Measurements from ENCODE around the gene CHST12.
A peak's percentile ranks its signal among the peaks of the same experiment; 100 is the strongest.
"Not testable (repeated sequence)": the region's sequence is repeated elsewhere in the genome, so short reads cannot be mapped to it uniquely, and the experiment has no call there.

Gene CHST12

GRCh38 chr7:2377492-2377891 is 25.9 kb upstream of the CHST12 start:
- not testable (repeated sequence) for H3K4me3 ChIP-seq (ENCODE audit: low read depth, low read length)

DNA sequence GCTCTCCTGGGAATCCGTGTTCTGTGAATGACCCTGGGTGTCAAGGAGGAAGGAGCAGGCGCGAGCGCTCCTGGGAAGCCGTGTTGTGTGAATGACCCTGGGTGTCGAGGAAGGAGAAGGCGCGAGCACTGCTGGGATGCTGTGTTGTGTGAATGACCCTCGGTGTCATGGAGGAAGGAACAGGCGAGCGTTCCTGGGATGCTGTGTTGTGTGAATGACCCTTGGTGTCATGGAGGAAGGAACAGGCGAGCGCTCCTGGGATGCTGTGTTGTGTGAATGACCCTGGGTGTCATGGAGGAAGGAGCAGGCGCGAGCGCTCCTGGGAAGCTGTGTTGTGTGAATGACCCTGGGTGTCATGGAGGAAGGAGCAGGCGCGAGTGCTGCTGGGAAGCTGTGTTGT is 25.3 kb upstream of the CHST12 start:
- H3K4me3 ChIP-seq (ENCODE audit: low read depth, low read length), result not testable (repeated sequence)

- no peak overlapping the region for H3K4me3 ChIP-seq (ENCODE audit: low read depth, low read length)
Observed at GRCh38 chr7:2379161-2379560, 24.2 kb upstream of the CHST12 start.

- H3K4me3 ChIP-seq (ENCODE audit: low read depth, low read length), result no peak overlapping the region
Observed at GRCh38 chr7:2379821-2380450, 23.5 kb upstream of the CHST12 start.

GRCh38 chr7:2380461-2380860 is 22.9 kb upstream of the CHST12 start:
- no peak overlapping the region for H3K4me3 ChIP-seq (ENCODE audit: low read depth, low read length)

DNA sequence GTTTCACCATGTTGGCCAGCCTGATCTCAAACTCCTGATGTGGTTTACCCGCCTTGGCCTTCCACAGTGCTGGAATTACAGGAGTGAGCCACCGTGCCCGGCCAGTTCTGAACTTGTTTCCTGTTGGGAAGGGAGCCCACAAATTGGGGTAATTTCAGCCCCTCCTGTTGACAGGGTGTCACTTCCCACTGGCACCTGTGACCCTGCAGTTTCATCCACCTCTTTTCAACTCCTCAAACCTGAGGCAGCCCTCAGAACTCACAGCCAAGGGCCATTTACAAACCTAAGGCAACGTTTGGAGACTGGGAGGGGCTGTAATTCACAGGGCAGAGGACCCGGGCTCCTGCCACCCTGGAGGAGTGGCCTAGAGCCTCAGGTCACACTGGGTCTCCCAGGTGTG is 22.2 kb upstream of the CHST12 start:
- H3K4me3 ChIP-seq (ENCODE audit: low read depth, low read length), result no peak overlapping the region

DNA sequence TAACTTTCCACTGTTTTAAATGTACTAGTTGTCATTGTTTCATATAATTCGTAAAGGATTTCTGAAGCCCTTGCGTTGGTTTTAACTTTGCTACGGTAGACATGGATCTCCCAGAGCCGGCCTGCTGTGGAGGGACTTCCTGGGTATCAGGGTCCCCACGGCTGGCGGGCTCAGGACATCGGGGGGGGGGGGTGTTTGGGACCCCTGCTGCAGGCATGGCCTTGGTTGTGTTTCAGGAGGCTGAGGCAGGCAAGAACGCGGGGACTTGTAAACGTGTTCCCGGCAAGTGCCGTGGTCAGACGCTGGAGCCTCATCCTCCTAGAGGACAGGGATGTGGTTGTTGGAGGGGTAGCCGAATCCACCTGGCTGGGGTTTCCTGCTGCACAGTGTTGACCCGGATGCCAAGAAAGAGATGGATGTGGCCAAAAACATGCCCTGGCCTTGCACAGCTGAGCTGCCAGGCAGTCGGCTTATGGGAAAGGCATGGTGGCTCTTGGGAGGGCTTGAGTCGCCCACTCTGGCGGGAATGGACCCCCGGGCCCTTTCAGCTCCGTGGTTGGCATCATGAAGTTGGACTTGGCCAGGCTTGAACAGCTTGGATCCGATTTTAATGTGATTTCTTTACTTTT is 21.4 kb upstream of the CHST12 start:
- H3K4me3 ChIP-seq (ENCODE audit: low read depth, low read length), result no peak overlapping the region

- no peak overlapping the region for H3K4me3 ChIP-seq (ENCODE audit: low read depth, low read length)
Observed at GRCh38 chr7:2383543-2384274, 19.7 kb upstream of the CHST12 start.

GRCh38 chr7:2384354-2385243 is 18.8 kb upstream of the CHST12 start:
- no peak overlapping the region for H3K4me3 ChIP-seq (ENCODE audit: low read depth, low read length)

DNA sequence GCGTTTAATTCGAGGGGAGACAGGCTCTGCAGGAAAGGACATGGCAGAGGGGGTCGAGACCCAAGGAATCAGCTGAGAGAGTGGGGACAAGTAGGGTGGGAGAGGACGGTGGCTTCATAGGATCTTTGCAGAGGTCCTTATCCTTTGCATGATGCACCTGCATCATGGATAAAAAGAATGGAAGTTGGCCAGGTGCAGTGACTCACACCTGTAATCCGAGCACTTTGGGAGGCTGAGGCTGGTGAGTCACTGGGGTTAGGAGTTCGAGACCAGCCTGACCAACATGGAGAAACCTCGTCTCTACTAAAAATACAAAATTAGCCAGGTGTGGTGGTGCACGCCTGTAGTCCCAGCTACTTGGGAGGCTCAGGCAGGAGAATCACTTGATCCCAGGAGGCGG is 17.3 kb upstream of the CHST12 start:
- not testable (repeated sequence) for H3K4me3 ChIP-seq (ENCODE audit: low read depth, low read length)

GRCh38 chr7:2386964-2387669 is 16.3 kb upstream of the CHST12 start:
- H3K4me3 ChIP-seq (ENCODE audit: low read depth, low read length), result no peak overlapping the region

DNA sequence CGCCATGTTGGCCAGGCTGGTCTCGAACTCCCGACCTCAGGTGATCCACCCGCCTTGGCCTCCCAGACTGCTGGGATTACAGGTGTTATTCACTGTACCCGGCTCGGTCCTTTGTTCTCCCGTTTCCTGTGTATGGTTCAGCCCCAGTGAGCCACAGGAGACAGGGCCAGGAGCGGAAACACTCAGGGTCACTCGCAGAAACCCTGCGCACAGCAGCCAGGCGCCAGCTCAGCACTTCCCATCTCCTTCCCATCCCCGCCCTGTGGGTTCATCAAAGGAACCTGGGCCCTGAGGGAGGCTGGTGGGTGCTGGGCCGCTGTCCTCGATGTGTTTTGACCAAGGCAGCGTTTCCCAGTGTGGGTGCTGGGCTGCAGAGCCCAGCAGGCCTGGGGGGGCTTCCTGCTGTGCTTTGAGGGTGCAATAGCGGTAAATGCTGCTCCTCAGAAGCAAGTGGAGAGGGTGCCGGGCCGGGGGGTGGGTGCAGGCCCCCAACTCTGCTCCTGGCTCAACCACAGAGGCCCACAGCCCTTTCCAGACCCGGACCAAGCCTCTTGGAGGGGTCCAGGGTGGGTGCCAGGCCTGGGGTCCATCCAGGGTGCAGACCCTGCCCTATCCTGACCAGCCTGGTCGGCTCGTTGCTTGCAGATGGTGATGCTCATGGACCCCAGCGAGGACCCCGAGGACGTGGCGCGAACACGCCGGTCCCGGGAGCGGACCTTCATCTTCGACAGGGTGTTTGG is 15.3 kb upstream of the CHST12 start:
- no peak overlapping the region for H3K4me3 ChIP-seq (ENCODE audit: low read depth, low read length)

- no peak overlapping the region for H3K4me3 ChIP-seq (ENCODE audit: low read depth, low read length)
Observed at GRCh38 chr7:2388637-2388954, 14.8 kb upstream of the CHST12 start.

DNA sequence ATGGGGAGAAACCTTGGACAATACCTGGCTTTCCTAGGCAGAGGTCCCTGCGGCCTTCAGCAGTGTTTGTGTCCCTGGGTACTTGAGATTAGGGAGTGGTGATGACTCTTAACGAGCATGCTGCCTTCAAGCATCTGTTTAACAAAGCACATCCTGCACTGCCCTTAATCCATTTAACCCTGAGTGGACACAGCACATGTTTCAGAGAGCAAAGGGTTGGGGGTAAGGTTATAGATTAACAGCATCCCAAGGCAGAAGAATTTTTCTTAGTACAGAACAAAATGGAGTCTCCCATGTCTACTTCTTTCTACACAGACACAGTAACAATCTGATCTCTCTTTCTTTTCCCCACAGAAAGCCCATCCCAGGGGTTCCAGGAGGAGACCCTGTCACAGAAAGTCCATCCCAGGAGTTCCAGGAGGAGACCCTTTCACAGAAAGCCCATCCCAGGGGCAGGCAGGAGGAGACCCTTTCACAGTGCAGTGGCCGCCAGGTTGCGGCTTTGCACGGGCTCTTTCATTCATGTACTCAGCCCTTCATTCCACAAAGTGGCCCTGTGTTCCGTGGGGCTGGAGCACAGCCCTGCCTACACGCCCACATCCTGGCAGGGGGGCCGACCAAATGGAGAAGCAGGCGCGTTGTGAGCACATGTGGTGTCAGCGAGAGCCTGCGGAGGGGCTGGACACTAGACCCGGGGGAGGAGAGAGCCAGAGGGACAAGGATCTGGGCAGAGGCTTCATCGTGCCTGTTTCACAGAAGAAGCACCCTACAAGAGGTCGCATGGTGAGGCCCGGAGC is 13.2 kb upstream of the CHST12 start:
- H3K4me3 ChIP-seq (ENCODE audit: low read depth, low read length), result not testable (repeated sequence)

GRCh38 chr7:2393706-2394105 is 9.7 kb upstream of the CHST12 start:
- H3K4me3 ChIP-seq (ENCODE audit: low read depth, low read length), result no peak overlapping the region

GRCh38 chr7:2394566-2395082 is 8.8 kb upstream of the CHST12 start:
- H3K4me3 ChIP-seq (ENCODE audit: low read depth, low read length), result no peak overlapping the region

DNA sequence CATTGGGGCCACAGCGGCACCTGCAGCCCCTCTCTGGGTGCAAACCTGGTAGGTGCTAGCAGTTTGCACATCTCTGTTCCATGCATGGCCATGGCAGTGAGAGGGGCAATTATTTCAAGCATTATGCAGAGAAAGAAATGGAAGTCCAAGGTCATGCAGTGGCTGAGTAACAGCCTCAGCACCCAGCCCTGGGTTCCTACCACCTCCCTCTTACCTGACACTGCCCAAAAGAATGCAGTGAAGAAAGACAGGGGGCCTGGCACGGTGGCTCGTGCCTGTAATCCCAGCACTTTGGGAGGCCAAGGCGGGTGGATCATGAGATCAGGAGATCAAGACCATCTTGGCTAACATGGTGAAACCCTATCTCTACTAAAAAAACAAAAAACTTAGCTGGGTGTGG is 4.9 kb upstream of the CHST12 start:
- no peak overlapping the region for H3K4me3 ChIP-seq (ENCODE audit: low read depth, low read length)

DNA sequence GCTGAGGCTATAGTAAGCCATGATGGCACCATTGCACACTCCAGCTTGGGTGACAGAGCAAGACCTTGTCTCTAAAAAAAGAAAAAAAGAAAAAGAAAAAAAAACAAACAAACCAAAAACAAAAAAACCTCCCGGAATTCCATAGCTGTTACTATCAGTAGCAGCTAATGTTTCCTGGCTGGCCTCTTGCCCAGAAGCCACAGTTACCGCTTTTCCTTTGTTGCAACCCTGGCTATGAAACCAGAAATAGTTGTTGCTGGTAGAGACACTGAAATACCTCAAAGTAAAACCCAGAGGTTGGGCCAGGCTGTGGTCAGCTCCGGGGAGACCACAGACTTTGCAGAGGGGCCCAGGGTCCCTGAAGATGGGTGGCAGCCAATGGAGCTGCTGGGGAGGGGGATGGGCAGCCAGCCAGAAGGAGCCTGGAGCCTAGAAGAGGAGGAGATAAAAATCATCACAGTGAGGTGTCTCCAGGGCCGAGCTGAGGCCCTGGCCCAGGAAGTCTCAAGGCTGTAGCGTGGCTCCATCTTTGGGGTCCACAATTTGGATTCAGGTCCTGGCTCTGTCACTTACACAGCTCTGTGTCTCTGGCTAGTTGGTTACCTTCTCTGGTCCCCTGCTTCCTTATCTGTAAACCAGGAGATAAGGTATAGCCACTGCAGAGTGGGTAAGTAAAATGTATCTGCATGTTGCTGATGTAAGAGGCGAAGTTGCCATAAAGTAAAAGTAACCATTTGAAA is 3.4 kb upstream of the CHST12 start:
- no peak overlapping the region for H3K4me3 ChIP-seq (ENCODE audit: low read depth, low read length)

DNA sequence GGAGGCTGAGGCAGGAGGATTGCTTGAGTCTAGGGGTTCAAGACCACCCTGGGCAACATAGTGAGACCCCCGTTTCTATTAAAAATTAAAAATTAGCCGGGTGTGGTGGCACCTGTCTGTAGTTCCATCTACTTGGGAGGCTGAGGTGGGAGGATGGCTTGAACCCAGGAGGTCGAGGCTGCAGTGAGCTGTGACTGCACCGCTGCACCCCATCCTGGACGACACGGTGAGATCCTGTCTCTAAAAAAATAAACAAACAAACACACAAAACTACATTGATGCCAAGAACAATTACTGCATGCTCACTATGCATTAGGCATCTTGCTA is 761 bp upstream of the CHST12 start:
- peak overlapping the region; percentile 50 for H3K4me3 ChIP-seq (ENCODE audit: low read depth, low read length)
